GM19025 (cell line): ENCODE measurements around the gene SLIT1.

Experiments used
- ATAC-seq: cut with Tn5 transposase; IDR thresholded peaks from one replicate; pipeline ENCODE4 v1.9.1; 2021; ENCODE audit warnings: mild to moderate bottlenecking, low read depth, moderate library complexity; ENCODE audit not compliant: unreplicated experiment

Gene SLIT1

DNA sequence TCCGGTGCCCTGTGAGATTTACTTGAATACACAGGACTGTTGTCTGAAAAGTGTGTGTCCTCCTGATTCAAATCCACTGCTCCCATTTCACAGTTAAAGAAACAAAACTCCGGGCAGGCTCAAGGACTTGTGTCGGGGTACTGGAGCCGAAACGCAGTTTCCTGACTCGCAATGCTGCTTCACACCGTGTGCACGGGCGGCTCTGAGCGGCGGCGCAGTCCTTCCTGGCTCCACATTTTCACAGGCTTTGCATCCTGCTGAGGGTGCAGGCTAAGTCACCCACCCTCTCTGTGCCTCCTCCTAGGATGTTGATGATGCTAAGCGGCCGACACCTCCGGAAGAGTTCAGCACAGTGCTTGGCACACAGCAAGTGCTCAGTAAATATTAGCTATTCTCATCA, 65.4 kb downstream of the SLIT1 start:
- ATAC-seq = no peak

DNA sequence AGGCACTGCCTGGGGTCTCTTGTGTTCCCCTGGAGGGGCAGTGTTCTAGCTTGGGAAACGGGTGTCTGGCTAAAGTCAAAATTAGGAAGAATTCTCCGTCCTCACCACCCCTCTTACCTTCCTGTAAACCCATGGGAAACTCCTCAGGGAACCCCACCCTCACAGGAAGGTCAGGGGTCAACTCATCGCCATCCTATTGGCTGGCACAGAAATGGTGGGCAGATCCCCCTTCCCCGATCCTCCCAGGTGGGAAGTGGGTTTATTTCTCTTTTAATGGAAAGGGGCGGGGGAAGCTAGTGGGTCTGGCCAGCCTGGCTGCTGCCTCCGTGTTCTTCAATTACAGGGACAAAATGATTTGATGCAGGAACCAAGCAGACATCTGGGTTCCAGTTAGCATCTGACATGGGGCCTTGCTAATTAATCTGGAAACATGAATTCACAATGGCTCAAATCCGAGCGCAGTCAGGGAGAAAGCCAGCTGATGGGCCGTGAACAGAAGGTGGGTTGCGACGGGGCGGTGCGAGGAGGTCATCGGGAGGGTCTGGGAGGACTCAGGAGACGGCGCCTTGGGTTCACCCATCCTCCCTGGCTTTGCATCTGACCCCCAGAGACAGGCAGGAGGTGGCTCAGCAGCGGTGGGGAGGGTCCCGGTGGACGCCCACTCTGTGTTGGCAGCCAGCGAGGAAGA, 66.6 kb downstream of the SLIT1 start:
- ATAC-seq = no peak

DNA sequence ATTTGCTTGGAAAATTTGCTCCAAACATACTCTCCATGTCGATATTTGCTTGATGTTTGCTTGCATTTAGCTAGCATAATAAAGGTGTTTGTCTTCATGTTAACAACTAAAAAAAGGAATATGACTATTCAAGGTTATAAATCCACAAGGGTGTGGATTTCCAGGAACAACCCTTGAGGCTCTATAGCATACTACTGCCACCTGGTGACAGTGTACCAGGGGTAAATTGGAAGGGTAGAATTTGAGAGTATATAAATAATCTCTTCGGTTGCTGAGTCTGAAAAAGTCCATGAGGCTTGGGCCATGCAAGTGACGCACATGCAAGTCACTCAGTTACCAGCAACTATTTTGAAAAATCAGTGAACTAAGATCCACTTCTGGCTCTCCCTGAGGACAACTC, 68.4 kb downstream of the SLIT1 start:
- no peak for ATAC-seq

DNA sequence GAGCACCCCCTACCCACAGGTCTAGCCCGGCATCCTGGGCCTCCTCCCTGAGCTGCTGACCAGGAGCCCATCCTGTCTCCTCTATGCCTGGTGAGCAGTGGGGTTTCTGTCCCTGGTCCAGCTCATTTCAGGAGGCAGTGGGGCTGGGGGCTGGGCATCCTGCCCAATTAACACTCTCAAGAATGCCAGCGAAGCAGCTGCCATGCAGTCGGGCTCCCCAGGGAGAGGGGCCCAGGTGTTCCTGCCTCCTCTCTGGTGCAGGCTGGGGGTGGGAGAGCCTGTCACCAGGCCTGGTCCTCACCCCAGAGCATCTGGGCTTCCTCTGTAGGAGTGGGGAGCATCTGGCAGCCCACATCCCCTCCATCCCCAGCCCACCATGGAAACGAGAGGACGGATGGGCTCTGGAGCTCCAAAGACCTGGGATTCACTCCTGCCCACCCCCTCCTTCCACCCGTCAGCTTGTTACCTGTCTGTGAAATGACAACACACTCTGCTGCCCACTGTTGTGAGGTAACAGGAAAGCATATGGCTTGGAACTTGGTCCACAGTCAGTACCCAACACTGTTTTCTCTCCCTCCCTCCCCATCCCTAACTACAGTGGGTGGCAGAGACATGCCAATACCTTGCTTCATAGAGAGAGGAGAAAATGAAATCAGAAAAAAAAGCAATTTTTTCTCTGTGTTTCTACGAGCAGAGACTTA, 69.1 kb downstream of the SLIT1 start:
- ATAC-seq = no peak

DNA sequence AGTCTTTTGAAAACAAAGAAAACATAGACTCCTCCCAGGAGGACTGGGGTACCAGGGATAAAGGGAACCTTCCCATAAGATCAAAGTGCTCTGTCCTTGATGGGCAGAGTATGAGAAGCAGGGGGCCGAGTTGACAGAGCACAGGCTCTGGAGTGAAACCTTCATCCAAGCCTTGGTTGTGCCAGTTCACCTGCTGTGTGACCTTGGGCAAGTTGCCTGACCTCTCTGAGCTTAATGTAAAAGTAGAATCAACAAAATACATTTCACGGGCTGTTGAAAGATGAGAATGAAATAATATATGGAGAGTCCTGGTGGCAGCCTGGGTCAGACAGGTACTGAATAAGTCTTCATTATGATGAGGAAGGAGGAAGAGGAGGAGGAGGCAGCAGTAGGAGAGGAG, 69.9 kb downstream of the SLIT1 start:
- ATAC-seq = no peak

DNA sequence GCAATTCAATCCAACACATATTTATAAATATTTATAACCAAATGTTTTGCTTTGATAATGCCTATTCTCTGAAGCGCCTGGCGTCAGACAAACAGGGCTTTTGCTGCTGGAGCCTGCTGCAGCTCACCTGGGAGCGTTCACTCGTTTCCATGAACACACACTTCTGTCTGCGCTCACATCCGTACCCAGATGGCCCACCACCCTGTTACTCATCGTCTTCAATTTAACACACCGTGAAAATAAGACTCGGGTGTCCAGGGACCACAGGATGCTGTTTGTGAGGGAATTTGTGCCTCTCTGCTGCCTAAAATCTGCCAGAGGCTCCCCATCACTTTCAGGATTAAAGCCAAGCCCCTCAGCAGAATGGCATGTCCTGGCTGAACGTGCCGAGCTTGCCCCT, 74.1 kb downstream of the SLIT1 start:
- no peak for ATAC-seq

DNA sequence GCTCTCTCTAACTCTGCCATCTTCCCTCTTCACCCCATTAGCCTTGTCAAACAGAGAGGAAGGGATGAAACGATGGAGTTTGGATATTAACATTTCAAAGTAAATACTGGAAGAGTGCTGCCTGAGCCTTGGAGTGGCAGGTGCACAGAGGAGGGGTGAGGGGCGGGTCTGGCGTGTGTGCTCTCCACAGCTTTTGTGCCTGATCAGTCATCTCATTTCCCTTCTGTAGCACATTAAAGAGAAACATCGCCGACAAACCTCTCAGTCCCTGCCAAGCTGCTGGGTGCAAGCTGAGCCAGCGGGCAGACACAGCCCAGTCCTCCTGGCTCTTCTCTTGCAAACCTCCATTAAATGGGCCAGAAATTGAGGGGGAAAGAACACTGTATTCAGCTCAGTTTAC, 76.2 kb downstream of the SLIT1 start:
- no peak for ATAC-seq

DNA sequence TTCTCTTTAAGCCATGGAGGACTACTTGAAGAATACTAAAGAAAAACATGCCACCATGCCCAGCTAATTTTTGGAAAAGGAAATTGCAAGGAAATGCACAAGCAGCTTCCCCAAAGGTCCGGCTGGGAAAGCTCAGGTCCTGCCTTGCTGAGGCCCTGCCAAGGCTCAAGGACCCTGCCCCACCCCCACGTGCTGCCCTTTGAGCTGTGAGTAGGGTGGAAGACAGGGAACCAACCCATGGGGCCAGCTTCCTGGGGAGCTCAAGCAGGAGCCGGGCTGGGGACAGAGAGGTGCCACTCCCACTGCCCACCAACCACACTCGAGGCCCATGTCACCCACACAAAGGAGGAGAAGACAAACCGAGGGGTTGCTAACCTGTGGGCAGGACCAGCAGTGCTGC, 78.2 kb downstream of the SLIT1 start:
- no peak for ATAC-seq

DNA sequence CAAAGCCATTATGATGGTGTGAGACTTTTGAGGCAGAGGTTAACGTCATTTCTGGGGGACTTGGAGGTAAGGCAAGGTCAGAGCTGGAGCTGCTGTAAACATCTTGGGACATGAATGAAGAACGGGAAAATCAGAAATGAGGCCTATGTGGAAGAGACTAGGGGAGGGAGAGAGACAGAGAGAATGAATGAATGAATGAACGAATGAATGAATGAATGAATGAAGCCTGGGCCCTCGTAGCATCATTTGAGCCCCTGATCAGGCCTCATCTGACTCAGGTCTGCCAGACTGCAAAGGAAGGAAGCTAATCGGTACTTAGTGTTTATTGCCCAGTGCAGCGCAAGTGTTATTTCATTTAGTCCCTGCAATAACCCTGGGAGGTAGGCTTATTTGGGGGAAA, 79.6 kb downstream of the SLIT1 start:
- no peak for ATAC-seq

DNA sequence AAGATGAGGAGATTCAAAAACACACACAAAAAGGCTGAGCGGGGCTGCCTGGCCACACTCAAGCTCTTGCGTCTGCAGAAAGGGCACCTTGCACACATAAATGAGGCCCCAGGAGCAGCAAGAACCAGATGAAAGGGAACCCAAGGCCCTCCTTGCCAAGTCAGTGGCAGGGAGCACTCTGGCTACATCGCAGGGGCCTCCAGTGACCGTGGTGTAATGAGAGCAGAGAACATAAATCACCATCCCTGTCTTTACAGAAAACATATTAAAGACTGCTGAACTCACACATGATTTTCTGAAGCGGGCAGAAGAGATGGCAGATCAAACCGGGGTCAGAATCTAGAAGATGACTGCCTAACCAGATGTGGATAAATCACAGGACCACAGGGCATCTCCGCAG, 80.5 kb downstream of the SLIT1 start:
- no peak for ATAC-seq

DNA sequence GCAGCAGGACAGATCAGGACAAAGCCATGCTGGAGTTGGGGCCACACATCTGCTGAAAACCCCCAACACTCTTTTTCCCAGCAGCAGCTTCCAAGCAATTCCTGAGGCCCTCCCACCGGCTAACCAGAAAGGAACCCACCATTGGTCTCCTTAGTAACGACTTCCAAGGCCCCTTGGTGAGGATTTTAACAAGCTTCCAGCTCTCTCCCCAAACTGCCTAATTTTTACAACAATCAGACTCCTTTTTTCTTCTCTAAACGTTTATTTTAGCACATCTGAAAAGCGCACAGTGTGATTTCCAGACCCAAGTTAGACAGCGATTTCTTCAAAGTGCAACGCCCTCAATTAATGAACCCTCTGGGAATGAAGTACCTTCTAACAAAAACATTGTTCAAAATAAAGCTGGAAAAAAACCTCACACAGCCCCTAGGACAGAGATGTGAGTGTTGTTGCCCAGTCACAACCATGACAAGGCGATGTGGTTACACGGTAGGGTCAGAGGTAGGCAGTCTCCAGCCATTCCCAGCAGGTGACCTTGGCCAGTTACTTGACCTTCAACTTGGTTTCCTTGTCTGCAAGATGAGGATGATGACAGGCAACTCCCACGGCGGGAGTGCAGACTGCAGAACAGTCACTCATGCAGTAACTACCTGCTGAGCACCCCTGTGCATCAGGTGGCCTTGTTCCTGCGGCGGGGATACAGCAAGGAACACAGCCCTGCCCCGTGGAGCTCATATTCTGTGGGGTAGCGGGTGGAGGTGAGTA, 82.3 kb downstream of the SLIT1 start:
- ATAC-seq = no peak

DNA sequence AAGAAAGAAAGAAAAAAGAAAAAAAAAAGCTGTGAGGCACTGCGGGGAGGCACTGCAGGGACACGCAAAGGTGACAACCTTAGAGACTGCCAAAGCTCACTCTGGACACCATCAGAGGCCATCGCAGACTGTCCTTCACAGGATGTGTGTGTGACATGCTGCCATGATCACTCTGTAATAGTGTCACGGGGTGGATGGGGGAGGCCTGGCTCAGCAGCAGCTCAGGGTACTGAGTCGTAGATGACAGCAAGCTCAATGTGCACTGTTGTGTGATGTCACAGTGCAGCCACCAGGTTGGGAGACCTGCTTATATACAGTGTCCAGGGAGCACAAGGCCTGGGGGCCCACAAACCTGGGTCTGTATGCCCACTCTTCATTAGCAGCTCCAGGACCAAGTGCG, 83.3 kb downstream of the SLIT1 start:
- ATAC-seq = no peak

DNA sequence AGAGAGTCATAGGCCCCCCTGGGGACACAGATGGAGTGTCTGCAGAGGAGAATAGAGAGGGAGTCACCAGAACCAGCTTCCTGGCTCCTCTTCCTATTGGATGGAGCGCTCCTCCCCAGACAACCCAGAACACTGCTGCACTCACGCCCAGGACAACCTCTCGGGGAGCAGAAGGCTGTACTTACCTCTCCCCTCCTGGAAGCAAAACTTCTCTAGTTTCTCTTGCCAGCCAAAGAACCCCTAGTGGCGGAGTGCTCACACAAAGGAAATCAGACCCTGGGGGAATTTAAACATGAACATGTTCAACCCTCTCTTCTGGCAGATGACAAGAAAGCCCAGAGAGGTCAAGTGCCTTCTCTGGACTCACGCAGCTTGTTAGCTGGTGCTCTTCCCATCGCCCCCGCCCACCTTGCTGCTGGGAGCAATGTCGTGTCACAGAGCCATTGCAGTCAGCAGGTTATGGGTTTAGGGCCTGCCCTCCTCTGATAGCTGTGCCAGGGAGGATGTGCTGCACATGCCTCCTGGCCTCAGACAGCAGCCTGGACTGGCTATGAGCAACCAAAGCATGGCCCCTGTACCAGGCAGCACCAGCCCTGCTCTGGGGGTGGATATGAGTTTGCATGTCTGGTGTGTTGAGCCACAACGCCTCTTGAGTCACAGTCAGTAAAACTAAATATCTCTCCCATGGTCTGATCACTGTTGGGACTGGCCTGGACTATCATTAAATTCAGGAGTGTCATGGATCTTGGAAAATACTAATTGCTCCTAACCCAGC, 84.4 kb downstream of the SLIT1 start:
- ATAC-seq = no peak

DNA sequence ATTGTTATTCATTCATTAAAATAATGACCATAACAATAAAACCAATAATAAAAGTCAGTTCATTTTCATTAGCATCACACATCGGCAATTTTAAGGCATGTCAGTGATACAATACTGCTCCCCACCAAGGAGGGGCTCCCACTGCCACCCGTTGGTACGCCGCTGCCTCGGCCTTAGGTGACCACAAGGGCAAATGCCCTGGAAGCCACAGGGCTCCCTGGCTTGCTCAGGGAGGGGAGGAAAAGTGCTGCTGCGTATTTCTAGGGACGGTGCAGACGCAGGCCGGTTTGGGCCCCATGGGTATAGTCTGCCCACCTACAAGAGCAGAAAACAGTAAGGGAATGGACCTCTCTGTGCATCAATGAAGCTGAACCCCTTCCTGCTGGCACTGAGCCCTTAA, 85.1 kb downstream of the SLIT1 start:
- ATAC-seq = no peak

DNA sequence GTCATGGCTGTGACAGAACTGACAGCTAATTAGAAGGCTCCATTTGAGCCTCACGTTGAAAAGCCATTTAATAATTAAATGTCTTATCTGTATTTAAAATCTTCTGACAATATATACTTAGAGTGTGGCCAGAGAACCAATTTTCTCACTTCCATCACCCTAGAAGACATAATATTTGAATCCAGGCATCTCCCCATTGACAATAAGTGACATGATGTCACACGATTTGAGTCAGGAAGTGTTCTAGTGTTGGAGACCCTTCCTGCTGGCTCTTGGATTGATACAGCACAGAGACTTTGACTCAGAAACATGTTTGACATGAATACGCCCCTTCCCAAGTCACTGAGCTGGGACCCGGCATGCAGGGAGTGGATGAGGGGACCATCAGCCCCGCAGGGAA, 85.9 kb downstream of the SLIT1 start:
- ATAC-seq = no peak

DNA sequence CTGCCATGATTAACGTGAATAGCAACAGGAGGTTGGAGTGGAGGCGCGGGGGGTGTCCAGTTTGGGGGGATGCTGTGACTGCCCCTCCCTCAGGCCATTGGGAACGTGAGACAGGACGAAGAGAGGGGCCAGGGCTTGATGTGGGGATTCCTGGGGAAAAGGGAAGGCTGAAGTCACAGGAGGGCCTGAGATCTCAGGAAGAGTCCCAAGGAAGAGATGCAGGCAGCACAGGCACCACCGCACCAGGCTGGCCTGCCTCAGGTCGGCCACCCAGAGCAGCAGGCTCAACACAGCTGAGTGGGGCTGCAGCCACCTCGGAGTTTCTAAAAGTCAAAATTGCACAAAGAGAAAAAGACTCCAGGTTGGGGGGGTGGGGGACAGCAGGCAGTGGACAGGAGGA, 86.7 kb downstream of the SLIT1 start:
- no peak for ATAC-seq

DNA sequence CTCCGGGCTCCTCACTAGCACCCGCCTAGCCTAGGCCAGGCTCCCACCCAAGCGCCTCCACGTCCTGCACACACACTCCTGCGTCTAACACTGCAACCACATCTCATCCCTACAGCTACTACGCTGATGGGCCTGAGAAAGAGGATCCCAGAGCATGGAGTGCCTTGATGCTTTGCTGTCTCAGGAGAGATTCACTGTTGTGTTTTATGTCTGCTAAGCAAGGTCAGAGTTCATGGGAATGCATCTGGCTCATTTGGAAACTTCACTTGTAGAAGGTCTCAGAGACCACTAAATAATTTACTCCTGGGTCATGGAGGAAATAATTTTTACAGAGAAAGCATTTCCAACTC, 88.7 kb downstream of the SLIT1 start:
- no peak for ATAC-seq

DNA sequence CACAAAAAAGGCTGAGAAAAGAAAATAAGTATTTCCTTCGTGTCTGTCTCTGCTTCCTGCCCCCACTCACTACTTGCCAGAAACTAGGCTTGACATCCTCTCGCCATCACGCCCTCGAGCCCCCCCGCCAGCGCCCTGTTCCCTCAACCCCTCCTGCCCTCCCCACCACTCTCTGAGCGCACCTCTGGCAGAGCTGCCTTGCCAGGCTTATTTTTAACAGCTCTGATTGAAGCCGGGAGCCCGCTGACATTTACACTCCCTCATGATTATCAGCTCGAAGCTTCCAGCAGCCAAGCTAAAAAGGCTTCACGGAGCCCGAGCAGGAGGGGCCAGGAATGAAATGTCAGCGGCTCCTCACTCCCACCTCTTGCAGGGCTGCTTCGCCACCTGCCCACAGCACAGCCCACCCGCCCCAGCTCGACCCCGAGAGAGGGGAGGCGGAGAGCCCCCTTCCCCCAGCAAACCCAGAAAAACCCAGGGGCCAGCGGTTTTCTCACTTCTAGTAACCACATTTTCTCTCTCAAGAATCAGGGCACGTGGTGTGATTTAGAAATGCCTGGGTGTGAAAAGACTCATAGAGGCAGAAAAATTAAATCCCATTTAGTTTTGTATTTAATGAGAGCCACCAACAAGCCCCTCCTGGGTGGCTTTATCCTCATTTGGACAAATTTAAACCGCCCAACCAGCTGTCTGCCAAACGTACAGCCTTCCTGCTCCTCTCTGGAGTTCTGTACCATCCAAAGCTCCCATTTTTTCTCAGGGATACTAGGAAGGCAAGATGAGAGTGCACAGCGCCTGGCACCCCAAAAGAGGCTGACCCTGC, 89.3 kb downstream of the SLIT1 start:
- ATAC-seq = no peak

DNA sequence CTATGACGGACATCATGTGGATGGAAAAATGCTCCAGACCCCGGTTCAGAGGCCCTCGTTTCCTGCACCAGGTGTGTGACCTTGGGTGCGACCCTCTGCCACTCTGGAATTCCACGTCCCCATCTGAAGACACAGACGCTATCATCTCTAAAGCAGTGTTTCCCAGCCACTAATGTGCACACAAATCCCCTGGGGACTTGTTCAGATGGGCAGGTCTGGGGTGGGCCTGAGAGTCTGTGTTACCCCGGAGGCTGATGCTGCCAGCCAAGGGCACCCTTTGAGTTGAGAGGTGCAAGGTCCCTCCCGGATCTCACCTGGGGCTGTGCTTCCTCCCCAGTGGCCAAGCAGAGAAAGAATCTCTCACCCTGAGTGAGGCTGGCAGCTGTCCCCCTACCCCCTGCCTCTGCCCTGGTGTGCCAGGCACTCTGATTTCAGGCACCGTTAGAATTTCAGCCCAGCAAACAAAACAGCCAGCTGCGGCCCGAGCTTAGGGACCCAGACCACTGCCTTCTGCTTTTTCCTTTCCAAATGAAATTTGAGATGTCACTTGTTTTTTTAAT, 90.0 kb downstream of the SLIT1 start:
- ATAC-seq = no peak

DNA sequence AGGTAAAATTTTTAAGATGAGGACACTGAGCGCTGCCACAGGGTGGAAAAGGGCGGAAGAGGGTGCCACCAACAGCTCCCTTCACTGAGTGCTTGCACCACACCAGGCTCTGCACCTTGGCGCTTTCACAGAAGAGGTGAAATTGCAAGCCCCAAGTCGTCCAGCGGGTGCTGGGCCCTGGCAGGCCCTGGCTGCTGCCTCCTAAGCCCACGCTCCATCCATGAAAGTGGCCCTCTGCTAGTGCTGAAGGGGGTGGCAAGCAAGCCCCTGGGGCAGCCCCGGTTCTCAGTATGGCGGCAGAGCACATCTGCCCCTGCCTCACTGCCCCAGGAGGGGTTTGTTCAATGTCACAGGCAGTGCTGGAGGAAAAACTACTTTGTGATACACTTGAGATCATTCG, 95.1 kb downstream of the SLIT1 start:
- no peak for ATAC-seq
